Activated CD4-positive, alpha-beta T cell treated with anti-CD3 and anti-CD28 coated beads for 1 hour (primary cell): ENCODE data around the gene MAP3K6.

Source experiments
- DNase-seq: peaks from one replicate; pipeline ENCODE4 v3.0.0-alpha.2; 2020

Gene MAP3K6

DNA sequence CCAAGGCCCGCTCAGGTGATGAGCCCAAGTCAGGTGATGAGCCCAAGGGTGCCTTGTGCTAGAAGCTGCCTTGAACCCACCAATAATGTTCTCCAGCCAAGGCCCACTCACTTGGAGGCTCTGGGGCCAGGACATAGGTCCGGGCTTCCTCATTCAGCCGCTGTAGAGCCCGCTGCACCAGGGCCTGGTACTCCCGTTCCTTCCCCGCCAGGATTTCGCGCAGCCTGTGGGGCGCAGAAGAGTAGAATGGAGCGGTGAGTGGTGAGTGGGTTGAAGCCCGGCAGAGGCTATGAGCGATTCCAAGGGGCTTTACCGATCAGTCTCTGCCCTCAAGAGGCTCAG is 10.5 kb downstream of the MAP3K6 start:
- no peak for DNase-seq

DNA sequence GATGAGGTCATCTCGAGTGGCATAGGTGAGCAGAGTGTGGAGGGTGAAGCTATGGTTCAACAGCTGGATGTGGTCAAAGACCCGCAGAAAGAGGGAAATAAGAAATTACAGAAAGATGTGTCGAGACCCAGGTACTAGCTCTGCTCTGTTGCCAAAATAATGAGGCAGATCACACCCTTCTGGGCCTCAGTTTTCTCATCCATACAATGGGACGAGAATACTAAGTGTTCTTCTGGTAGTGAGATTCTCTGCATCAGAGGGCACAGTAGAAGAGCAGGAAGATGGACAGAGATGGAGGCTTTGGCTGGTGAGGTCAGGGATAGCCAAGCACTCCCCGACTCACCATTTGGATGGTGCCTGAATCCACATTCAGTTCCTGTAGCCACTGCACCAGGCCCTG is 11.1 kb downstream of the MAP3K6 start:
- DNase-seq, result no peak

DNA sequence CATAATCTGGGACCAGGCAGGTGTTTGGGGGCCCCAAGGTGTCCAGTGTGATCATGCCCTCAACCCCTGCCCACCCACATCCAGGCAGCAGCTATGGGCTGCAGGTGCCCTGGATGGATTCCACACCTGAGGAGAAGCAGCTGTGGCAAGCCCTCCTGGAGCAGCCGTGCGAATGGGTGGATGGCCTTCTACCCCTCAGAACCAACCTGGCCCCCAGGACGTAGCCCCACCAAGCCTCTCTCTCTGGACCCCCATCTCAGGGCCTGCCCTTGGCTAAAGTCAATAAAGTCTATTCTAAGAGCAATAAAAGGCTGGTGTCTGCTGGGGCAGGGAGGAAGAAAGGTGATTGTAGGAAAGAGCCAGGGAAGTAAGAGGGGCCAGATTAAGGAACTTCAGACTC is 13.1 kb downstream of the MAP3K6 start:
- no peak for DNase-seq

DNA sequence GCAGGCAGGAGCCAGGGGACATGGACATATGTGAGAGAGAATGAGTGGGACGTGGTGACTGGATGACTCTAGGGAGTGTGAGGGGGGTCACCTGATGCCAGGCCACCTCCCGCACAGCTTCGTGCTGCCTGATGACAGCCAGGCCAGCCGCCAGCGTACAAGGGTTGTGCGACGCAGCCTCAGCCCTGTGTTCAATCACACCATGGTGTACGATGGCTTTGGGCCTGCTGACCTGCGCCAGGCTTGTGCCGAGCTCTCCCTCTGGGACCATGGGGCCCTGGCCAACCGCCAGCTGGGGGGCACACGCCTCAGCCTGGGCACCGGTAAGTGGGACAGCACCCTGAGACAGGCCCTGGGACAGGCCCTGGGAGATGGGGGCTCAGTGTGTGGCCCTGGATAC is 13.6 kb downstream of the MAP3K6 start:
- DNase-seq, result no peak

DNA sequence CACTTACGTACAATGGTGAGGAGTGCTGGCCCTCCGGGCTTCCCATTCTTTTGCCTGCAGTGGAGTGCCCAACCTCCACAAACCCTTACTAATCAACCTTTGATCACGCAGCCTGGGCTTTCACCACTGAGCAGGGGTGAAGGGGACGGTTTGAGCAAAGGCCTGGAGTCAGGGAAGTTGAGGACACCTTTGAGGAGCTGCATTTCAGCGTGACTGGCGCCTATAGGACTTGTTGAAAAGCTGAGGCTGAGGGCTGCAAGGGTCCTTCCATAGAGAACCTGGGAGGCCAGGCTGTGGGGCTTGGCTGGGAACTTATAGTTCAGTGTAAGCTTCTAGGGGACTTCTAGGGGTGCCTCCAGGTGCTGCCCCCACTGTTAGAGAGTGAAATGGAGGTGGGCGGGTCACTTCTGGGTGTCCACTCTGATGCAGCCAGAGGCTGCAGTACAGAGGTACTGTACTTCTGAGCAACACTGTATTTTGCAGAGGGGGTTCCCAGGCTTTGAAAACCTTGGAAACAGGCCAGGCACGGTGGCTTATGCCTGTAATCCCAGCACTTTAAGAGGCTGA is 15.1 kb downstream of the MAP3K6 start:
- no peak for DNase-seq

DNA sequence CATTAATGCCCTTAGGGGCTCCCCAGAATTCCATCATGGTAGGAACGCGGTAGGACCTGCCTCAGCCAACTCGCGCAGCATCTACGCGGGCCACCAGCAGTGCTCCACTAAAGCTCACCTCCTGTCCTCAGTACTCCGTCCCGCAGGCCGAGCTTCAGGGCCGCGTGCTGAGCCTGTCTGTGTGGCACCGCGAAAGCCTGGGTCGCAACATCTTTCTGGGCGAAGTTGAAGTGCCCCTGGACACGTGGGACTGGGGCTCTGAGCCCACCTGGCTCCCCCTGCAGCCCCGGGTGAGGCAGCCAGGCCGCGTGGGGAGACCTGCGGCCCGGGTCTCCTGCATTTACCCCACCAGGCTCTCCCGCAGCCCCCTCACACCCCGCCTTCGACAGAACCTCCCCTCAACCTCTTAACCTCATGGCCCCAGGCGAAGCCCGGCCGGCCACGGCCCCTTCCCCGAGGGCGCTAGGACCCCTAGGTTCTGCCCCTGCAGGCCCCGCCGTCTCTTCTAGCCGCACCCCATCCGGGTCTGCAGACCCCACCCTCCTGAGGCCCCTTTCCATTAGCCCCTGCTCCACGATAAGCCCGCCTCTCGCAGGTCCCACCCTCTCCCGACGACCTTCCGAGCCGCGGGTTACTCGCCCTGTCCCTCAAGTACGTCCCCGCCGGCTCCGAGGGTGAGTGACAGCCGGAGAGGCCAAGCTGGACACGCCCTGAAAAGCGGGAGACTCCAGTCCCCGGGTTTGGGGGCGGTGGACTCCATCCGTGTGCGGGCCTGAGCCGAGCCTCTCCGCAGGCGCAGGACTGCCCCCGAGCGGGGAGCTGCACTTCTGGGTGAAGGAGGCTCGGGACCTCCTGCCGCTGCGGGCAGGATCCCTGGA is 15.9 kb downstream of the MAP3K6 start:
- no peak for DNase-seq

DNA sequence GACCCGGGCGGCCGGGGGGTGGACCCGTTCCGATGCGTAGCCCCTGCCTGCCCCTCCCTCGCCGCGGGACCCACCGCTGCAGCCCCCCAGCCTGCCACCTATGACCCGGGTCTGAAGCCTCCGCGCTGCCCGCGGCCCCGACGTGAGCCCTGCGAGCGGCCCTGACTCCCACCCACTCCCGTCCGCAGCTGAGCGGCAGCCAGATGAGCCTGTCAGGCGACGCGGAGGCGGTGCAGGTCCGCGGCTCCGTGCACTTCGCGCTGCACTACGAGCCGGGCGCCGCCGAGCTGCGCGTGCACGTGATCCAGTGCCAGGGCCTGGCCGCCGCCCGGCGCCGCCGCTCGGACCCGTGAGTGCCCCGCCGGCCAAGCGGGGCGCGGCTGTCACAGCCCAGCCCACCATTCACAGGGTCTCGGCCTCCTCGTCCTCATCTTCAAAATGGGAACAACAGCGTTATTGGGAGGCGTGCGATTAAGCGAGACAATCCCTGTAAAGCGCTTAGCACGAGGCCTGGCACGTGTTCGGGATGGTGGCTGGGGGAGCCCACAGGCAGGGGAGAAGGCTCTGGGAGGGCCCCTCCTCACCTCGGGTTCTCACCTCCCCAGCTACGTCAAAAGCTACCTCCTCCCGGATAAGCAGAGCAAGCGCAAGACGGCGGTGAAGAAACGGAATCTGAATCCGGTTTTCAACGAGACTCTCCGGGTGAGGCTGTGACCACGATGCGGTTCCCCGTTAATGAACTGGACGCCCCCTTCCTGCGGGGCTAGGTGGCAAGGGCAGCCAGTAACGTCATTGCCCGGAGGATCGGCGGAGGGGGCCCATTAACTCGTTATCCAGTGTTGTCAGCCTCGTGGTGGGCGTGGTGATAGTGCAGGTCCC is 16.7 kb downstream of the MAP3K6 start:
- DNase-seq, result no peak

DNA sequence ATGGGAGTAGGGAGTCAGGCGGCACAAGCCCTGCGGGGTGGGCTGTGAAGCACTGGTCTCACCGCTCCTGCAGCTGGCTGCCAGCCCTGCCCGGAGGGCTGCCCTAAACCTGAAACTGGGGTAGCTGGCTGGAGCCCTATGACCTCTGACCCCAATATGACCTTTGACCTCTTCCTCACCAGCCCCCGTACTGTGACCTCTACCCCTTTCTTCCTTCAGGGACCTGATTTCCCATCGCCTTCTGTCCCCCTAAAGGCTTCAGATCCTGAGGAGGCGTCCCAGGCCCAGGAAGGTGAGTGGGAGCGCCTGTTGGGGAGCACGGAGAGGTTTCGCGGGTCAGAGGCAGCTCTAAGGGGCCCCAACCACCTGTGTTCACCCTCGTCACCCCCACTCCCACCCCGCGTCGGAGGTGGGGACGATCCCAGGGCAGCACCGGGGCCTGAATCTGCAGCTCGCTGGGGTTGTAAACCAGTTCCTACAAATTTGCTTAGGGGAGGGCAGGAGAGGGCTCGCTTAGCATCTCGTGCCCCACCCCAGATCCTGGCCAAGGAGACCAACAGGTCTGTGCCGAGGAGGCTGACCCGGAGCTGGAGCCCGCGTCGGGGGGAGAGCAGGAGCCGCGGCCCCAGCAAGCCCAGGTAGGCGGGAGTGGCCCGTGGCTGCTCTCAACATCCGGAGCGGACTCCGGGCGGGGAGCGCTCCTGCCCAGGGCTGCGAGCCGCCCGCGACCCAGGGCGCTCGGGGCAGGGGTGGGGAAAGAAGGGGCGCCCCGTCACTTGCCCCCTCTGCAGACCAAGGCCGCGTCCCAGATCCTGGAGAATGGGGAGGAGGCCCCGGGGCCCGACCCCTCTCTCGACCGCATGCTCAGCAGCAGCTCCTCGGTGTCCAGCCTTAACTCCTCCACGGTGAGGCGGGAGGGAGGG is 17.6 kb downstream of the MAP3K6 start:
- DNase-seq, result no peak

DNA sequence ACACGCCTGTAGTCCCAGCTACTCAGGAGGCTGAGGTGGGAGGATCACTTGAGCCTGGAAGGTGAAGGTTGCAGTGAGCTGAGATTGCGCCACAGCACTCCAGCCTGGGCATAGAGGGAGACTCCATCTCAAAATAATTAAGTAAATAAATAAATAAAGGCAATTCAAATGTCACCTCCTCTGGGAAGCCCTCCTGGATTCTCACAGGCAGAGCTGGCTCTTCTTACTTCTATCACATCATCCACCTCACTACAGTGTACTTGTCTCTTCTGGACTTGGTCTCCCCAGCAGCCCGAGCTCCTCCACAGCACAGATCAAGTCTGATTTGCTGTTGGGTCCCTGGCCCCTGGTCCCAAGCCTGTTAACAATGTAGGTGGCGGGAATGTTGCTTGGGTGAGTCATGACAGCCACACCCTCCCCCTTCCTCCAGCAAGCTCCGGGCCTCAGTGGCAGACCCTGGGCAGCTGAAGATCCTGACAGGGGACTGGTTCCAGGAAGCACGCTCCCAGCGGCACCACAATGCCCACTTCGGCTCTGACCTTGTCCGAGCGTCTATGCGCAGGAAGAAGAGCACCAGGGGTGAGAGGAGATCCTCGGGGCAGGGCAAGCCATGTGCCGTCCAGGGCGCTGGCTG is 19.7 kb downstream of the MAP3K6 start:
- no peak for DNase-seq

DNA sequence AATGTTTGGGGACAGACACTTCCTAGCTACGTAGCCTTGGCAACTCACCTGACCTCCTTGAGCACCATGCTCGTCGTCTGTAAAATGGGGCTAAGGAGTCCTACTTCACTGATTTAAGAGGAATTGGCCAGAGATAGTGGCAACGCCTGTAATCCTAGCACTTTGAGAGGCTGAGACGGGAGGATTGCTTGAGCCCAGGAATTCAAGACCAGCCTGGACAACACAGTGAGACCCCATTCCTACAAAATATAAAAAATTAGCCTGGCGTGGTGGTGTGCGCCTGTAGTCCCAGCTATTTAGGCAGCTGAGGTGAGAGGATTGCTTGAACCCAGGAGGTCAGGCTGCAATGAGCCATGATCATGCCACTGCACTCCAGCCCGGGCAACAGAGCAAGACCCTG is 20.4 kb downstream of the MAP3K6 start:
- DNase-seq, result no peak

DNA sequence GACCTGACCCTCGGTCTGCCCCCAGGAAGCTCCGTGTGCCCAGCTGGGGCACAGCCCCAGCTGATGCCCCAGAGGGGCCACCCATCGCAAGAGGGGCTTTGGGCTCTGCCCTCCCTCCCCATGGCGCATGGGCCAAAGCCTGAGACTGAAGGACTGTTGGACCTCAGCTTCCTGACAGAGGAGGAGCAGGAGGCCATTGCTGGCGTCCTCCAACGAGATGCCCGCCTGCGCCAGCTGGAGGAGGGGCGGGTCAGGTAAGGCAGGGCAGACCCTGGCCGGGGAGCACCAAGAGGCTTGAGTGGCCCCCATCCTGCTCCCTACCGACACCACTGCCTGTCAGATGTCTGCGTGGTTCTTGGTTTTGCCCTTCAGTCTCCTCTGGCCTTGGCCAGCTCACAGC is 21.5 kb downstream of the MAP3K6 start:
- DNase-seq, result no peak

DNA sequence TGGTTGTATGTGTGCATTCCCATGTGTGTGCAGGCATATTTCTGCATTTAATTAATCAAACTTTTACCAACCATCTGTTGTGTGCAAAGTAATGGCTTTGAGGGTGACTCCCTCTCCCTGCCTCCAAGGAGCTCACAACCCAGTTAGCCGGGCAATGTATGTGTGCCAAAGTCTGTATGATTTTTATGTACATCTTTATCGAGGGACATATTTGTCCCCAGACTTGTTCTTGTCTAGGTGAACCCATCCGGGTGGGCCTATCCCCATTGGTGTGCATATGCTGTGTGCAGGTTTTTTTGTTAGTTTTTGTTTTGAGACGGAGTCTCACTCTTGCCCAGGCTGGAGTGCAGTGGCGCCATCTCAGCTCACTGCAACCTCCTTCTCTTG is 23.1 kb downstream of the MAP3K6 start:
- no peak for DNase-seq

DNA sequence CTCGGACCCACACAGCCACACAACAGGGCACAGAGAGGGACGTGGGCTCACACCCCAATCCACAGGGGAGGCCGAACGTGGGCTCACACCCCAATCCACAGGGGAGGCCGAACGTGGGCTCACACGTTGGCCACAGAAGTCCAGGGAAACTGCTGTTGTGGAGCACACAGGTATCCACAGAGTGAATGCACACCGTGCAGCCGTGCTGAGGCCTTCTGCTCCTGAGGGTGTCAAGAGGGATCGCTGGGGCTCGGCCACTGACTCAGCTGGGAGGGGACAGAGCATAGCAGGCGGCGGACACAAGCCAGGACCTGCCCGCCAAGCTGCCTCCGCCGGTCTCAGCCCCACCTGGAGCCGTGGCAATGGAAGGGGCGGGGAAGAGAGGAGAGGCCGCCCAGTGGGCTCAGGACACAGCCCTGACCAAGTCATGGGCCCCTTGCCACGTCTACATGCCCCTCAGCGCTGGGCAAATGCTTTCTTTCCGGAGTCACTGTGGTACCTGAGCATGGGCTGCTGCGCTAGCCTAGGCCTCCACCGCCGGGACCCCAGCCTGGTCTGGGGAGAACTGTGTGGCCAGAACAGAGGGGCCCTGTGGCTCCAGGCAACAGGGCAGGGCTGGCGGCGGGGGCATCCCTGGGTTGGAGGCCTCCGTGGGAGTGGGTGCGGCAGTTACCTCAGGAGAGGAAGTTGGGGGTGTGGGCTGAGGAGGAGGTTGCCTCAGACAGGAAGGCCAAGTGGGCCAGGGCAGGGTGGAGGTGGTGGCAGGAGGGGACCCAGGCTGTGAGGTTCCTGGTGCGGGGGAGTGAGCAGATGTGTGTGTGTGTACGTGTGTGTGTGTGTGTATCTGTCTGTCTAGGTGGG is 23.8 kb downstream of the MAP3K6 start:
- DNase-seq, result peak; percentile 62

DNA sequence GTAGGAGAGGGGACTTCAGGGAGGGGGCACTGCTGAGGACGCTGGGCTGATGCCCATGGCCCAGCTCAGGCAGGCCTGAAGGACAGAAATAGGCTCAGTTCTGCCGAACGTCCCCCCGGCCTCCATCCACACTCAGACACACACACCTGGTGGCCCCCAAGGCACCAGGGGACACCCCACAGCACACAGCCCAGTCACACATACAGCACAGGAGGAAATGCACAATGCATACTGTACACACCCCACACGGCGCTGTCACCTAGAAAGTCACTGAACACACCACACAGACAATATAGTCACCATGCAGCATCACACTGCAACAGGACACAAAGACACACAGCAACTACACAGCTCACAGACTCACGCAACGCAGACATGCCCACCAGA is 24.4 kb downstream of the MAP3K6 start:
- no peak for DNase-seq

DNA sequence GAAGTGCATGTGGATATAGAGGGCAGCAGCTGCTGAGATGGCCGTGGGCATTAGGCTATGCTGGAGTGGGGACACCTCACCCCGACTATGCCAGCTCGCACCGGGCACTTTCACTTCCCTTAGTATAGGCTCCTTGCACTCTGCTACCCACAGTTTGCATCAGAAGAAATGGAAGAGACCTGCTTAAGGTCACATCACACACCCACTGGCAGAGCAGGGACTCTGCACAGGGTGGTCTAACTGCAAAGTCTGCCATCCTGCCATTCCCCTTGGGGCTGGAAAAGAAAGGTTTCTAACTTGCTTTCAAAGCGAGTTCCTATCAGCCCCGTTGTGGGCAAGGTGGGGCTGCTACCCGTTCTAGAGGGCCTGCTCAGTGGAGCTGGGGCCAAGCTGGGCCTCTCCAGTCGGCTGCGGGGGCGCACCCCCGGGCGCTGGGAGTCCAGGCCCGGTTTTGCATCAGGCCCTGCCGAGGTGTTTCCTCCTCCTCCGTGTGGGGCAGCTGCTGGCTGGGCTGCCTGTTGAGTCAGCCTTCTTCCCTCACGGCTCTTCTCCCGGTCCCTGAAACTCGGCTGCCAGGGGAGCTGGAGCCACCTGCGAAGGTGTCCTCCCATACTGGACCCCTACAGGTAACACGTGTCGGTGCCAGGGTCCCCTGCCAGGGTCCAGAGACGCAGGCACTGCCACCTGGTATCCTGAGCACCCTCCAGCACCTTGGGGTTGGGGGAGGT is 25.1 kb downstream of the MAP3K6 start, which contains the start of gene SYTL1:
SYTL1 (plus strand) TSS at position 498 of the 728 bp plus-strand sequence. CDS start 3,313 bp downstream, outside the sequence.
- DNase-seq, result peak; percentile 51

DNA sequence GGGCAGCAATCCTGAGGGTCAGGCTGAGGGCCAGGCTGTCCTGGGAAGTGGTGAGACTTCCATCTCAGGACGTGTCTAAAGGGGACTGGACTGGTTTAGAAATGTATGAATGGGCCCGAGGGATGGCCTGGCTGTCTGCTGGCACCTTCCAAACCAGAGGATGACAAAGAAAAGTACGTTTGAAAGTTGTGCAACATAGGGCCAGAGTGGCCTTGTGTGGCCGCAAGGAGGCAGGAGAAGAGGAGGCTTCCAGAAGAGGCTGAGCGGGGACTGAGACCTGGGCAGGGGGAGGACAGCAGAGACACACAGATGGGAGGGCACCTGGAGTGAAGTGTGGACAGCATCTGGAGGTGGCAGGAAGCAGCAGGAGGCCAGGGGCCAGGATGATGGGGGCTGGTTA is 27.5 kb downstream of the MAP3K6 start:
- DNase-seq, result no peak

DNA sequence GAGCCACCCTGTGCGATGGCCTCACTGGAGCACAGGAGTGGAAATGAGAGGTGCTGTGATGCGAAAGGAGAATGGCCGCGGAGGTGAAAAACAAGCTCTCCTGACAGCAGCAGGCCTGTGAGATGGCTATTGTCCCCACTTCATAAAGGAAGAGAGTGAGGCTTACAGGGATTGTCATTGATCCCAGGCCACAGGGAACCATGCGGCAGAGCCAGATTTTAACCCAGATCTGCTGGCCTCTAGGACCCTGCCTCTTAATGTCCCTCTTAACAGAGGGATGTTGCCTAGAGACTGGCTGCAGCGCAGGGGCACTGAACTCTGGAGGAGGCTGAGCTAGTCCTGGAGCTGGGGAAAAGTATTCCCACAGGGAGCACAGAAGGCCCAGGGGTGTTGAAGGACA is 28.0 kb downstream of the MAP3K6 start:
- DNase-seq, result no peak

DNA sequence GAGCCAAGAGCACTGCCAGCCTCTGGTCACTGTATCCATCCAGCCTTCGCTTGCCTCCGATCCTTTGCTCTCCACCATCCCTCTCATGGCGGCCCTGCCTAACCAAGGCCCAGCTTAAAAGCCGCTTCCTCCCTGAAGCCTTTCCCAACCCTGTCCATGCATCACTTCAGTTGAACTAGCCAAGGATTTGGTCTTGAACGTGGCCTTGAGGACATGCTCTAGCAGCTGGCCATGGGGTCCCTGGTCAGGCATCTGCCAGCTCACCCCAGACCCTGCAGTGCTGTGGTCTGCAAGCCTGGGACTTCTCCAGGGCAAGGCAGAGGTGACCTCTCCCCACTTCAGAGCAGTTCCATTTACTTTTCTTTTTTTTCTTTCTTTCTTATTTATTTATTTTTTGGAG is 30.0 kb downstream of the MAP3K6 start:
- no peak for DNase-seq

DNA sequence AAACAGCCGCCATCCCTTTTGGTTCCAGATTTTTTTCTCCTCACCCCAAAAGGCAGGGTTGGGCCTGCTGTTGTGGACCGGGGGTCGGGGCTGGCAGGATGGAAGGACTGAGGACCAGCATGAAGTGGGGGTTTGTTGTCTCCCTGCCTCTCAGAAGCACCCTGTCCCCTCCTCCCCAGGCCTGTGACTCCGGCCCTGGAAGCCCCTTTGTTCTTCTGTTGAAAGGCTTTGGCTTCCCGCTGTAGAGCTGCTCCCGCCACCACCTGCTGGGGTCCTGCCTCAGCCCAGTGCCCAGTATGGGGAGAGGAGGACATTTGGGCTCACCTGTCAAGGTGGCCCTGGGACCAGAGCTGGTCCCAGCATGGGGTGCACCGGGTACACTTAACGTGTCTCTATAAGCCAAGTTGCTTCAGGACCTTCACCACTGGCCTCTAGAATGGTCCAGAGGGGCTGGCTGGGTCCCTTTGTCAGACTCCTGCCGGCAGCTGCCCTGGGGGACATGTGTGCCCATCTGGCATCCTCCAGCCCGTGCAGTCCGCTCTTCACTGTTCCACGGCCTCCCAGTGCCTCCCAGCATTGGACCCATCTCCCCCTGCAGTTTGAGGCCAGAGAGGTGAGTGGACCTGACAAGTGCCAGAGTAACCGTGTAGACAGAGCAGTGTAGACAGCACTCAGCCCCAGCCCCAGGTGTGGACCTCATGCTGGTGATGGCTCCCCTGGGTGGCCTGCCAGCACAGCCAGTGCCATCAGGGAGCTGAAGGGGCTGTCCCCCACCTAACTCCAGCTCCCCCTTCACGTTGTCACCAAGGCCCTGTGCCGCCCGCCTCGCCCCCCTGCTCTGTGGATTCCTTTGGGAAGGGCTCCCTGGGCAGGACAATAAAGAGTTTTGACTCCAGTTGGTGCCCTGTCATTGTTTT is 31.0 kb downstream of the MAP3K6 start:
- DNase-seq, result no peak
